Measurements from ENCODE around the gene BPIFB4. TPM values are rescaled to one million over a fixed set of nuclear protein-coding genes. Genes with fewer than 3 reads are reported as not detected.

BPIFB4 gene
- total and polyA plus RNA-seq, 2 of the 4 experiments (the other 2 are of a cell fraction): not detected

GRCh38 chr20:33097001-33097400 lies 17.6 kb downstream of the BPIFB4 start:
- no peak overlapping the region for H3K4ac ChIP-seq (ENCODE audit: low read depth, low read length)
- WGBS, 2 experiments (ENCODE audit: extremely low coverage in 2 of 2, insufficient read length in 1 of 2): 50% methylated on average over 4 of the region's 4 CpGs; no CpG with 5 or more reads in 1 of the 2 experiments
- no peaks in the 10 kb centered on the region for H4K20me1 ChIP-seq (ENCODE audit: insufficient read depth, low read length)
- H4K5ac ChIP-seq (ENCODE audit: low read depth, low read length): no peak overlapping the region
- no peak overlapping the region for H4K8ac ChIP-seq (ENCODE audit: low read depth in 2 of 2, low read length in 2 of 2)
- H2BK5ac ChIP-seq (ENCODE audit: low read depth, low read length, poor library complexity, severe bottlenecking): no peak overlapping the region
- no peak overlapping the region for H2AFZ ChIP-seq (replicated peaks; ENCODE audit: low read length, poor library complexity)
- H3K27me3 ChIP-seq (ENCODE audit: control insufficient read depth, insufficient read depth, low read length): no peaks in the 10 kb centered on the region; the same call in 1 of the 2 replicates
- H3K27ac ChIP-seq (ENCODE audit: insufficient read depth, low read length): no peak overlapping the region
- POLR2A ChIA-PET (ENCODE audit: unreplicated experiment): no interaction called here
- no peaks in the 10 kb centered on the region for H3K36me3 ChIP-seq (ENCODE audit: control insufficient read depth, insufficient read depth, low read length)
- no TSS peak for BruUV-seq (replicated peaks)
- no peaks in the 10 kb centered on the region for H3K79me1 ChIP-seq (ENCODE audit: low read depth in 1 of 2, low read length in 2 of 2)
- ATAC-seq (ENCODE audit: low read depth) (no peak), DNase-seq (no peak)
- no peak overlapping the region for H2BK20ac ChIP-seq (ENCODE audit: low read depth, low read length)
- no peak overlapping the region for H3K4me3 ChIP-seq (ENCODE audit: insufficient read depth, low read depth, low read length)
- H2AK5ac ChIP-seq (ENCODE audit: low read depth, low read length): no peak overlapping the region
- CTCF ChIA-PET: no interaction called here
- TF ChIP-seq CTCF (conservative IDR thresholded peaks at IDR 0.05; ENCODE audit: low read depth, low read length): no peak
- no peak overlapping the region for H2AK9ac ChIP-seq (replicated peaks; ENCODE audit: low read depth, low read length, poor library complexity)
- H2BK120ac ChIP-seq (ENCODE audit: low read depth, low read length): no peak overlapping the region
- no peak overlapping the region for H3K9ac ChIP-seq (ENCODE audit: low read depth, low read length)
- H4K91ac ChIP-seq (ENCODE audit: insufficient read depth, low read depth, low read length): no peak overlapping the region
- dilution Hi-C loops (cut with HindIII; ENCODE audit: low sequenced_read_pairs, unreplicated experiment) (no loop called here), in situ Hi-C loops (cut with MboI; ENCODE audit: low sequenced_read_pairs) (no loop called here), intact Hi-C loops (cut with micrococcal nuclease) (no loop called here)
- no peak overlapping the region for H3K56ac ChIP-seq (ENCODE audit: extremely low read depth, insufficient read depth, low read length)
- H3K23ac ChIP-seq (ENCODE audit: low read depth, low read length): no peak overlapping the region
- H3K4me2 ChIP-seq (ENCODE audit: low read depth, low read length): no peak overlapping the region
- H3K9me3 ChIP-seq (ENCODE audit: control insufficient read depth, insufficient read depth, low read length): no peaks in the 10 kb centered on the region
- H3K14ac ChIP-seq (replicated peaks; ENCODE audit: low read depth, low read length): no peak overlapping the region
- no peaks in the 10 kb centered on the region for H3K9me1 ChIP-seq (ENCODE audit: insufficient read depth, low read length)
- H3K4me1 ChIP-seq (ENCODE audit: control insufficient read depth, insufficient read depth, low read length): no peaks in the 10 kb centered on the region
- H3K18ac ChIP-seq (ENCODE audit: low read depth, low read length): no peak overlapping the region
- no peak overlapping the region for H2BK15ac ChIP-seq (ENCODE audit: low read depth, low read length)

Measured in IMR-90 (cell line).